Breast epithelium (tissue), 4 donors: ENCODE measurements around the gene U2AF1. TPM values are rescaled to one million over a fixed set of nuclear protein-coding genes. Genes with fewer than 3 reads are reported as not detected.
"Not testable (repeated sequence)": the region's sequence is repeated elsewhere in the genome, so short reads cannot be mapped to it uniquely, and the experiment has no call there.

Source experiments
- DNase-seq, 2 donors: peaks; one replicate each; pipeline ENCODE4 v3.0.0-alpha.2; 2019; ENCODE audit warnings: low spot score in 2 of 2
- H3K27ac ChIP-seq, 2 donors: fragments of 200-600 bp; sonication (generic) in 1 of 2; one replicate each; pipeline ENCODE4 v1.5.1; 2016 to 2019; ENCODE audit warnings: mild to moderate bottlenecking in 1 of 2
- H3K27me3 ChIP-seq, 2 donors: fragments of 200-600 bp; sonication (generic) in 1 of 2; one replicate each; pipeline versions ENCODE4 v1.5.1 to v1.6.0; 2017 to 2019; ENCODE audit warnings: control low read depth in 1 of 2, mild to moderate bottlenecking in 1 of 2
- H3K36me3 ChIP-seq: fragments of 200-600 bp; one replicate; pipeline ENCODE4 v1.5.1; 2019
- H3K4me1 ChIP-seq, 2 donors: fragments of 200-600 bp; sonication (generic); one replicate each; pipeline ENCODE4 v1.5.1; 2016 to 2019; ENCODE audit warnings: control low read depth in 1 of 2
- H3K4me3 ChIP-seq, 3 donors: fragments of 200-600 bp; sonication (generic); 1 replicate in 2 of 3; 2 replicates in 1 of 3; pipeline ENCODE4 v1.5.1; 2016 to 2019; ENCODE audit warnings: mild to moderate bottlenecking in 3 of 3, moderate library complexity in 2 of 3
- H3K9me3 ChIP-seq, 2 donors: fragments of 200-600 bp; sonication (generic) in 1 of 2; one replicate each; pipeline ENCODE4 v1.5.1; 2016 to 2019; ENCODE audit warnings: control low read depth in 1 of 2
- intact Hi-C: fragments of 100-400 bp; cut with DNase I; formaldehyde crosslinking; loops from one replicate; pipeline ENCODE4 v1.15.1; 2023; ENCODE audit warnings: low total_unique reads
- total RNA-seq, 3 donors: library from RNA; depleted of rRNA; stranded (reverse); fragments of >200 nt; gene quantifications; one replicate each; pipeline ENCODE4 v1.1.0, GENCODE V29; 2016

Gene U2AF1
- total RNA-seq, 3 donors from 2014 or later: 43.0 to 66.9 (median 43.6) TPM

- H3K27me3 ChIP-seq, H3K27ac ChIP-seq, H3K9me3 ChIP-seq, intact Hi-C loops, H3K4me1 ChIP-seq, DNase-seq, H3K4me3 ChIP-seq, H3K36me3 ChIP-seq: not testable (repeated sequence)
Observed at GRCh38 chr21:43072742-43073141, 34.6 kb downstream of the U2AF1 start.

GRCh38 chr21:43069682-43070081 lies 37.7 kb downstream of the U2AF1 start:
- H3K4me3 ChIP-seq, H3K27me3 ChIP-seq, intact Hi-C loops, H3K36me3 ChIP-seq, H3K4me1 ChIP-seq, H3K27ac ChIP-seq, H3K9me3 ChIP-seq, DNase-seq: not testable (repeated sequence)

- H3K36me3 ChIP-seq, H3K9me3 ChIP-seq, H3K4me1 ChIP-seq, H3K4me3 ChIP-seq, H3K27ac ChIP-seq, intact Hi-C loops, H3K27me3 ChIP-seq, DNase-seq: not testable (repeated sequence)
Observed at GRCh38 chr21:43068065-43068464, 39.3 kb downstream of the U2AF1 start.

DNA sequence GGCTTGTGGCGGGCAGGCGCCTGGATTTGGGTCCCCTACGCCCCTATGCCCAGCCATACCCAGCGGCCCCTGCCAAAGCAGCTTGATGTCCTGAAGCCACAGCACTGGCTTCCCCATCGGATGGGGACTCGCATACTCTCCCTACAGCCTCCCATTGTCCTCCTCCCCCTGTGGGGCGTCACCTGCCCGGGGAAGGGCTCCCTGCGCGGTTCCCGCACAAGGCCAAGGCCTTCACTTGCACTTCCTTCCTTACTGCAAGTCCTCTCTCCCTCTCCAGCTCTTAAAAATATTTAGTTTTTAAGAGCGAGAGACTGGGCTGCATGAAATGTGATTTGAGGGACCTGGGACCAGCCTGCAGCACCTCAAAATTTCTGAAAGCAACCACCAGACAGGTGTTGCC lies 40.7 kb downstream of the U2AF1 start:
- DNase-seq, intact Hi-C loops: not testable (repeated sequence)

DNA sequence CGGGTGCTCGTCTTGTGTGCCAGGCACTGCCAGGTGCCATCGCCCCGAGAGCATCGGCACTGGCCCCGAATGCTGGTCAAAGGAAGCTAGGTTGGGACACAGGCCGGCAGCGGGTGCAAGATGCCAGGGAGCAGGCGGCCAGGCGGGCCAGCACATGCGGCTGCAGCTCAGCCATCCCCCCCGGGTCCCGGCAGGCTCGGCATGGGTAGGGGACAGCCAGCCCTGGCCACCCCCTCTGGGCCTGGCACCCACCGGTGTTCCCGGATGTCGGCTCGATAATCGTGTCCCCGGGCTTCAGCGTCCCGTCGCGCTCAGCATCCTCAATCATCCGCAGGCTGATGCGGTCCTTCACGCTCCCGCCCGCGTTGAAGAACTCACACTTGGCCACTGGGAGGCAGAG lies 41.4 kb downstream of the U2AF1 start:
- H3K27me3 ChIP-seq, H3K36me3 ChIP-seq, H3K4me3 ChIP-seq, DNase-seq, H3K27ac ChIP-seq, intact Hi-C loops, H3K4me1 ChIP-seq, H3K9me3 ChIP-seq: not testable (repeated sequence)

More for the DNA sequence above, 40.7 kb downstream of the U2AF1 start:
- H3K27me3 ChIP-seq, H3K4me1 ChIP-seq, H3K9me3 ChIP-seq, H3K27ac ChIP-seq, H3K4me3 ChIP-seq, H3K36me3 ChIP-seq: not testable (repeated sequence)

DNA sequence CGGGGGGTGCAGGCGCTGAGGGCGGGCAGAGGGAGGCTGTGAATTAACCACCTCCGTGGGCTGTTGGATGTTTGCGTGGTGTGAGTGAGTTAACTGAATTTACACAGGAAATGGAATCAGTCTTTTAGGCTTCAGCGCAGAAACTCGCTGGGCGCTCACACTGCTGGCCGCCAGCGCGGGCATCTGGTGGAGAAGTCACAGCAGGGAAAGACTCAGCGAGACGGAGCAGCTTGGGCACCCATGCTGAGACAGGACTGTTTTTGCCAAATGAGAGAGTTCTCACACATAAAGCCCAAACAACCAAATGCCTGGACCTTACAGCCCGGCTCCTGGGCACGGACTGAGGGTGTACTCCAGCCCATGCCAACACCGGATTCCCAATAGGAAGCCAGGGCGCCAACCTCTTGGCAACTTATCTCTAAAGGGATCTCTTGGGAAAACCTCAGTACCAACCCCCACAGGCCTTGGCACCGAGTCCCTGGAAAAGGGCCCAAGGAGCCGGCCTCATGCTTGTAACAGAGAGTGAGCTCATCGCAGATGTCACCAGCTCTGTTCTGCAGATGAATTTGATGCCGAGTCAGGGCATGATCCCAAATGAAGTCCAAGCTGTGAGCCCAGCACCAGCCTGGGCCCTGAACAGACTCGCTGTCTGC lies 43.0 kb downstream of the U2AF1 start:
- H3K27me3 ChIP-seq, H3K4me1 ChIP-seq, H3K4me3 ChIP-seq, H3K27ac ChIP-seq, intact Hi-C loops, DNase-seq, H3K9me3 ChIP-seq, H3K36me3 ChIP-seq: not testable (repeated sequence)

- intact Hi-C loops, H3K27ac ChIP-seq, H3K4me1 ChIP-seq, H3K4me3 ChIP-seq, H3K36me3 ChIP-seq, DNase-seq, H3K27me3 ChIP-seq, H3K9me3 ChIP-seq: not testable (repeated sequence)
Observed at GRCh38 chr21:43062955-43063664, 44.3 kb downstream of the U2AF1 start.

GRCh38 chr21:43053112-43053511 lies 54.3 kb downstream of the U2AF1 start:
- H3K4me3 ChIP-seq, H3K27me3 ChIP-seq, intact Hi-C loops, H3K27ac ChIP-seq, DNase-seq, H3K36me3 ChIP-seq, H3K9me3 ChIP-seq, H3K4me1 ChIP-seq: not testable (repeated sequence)

DNA sequence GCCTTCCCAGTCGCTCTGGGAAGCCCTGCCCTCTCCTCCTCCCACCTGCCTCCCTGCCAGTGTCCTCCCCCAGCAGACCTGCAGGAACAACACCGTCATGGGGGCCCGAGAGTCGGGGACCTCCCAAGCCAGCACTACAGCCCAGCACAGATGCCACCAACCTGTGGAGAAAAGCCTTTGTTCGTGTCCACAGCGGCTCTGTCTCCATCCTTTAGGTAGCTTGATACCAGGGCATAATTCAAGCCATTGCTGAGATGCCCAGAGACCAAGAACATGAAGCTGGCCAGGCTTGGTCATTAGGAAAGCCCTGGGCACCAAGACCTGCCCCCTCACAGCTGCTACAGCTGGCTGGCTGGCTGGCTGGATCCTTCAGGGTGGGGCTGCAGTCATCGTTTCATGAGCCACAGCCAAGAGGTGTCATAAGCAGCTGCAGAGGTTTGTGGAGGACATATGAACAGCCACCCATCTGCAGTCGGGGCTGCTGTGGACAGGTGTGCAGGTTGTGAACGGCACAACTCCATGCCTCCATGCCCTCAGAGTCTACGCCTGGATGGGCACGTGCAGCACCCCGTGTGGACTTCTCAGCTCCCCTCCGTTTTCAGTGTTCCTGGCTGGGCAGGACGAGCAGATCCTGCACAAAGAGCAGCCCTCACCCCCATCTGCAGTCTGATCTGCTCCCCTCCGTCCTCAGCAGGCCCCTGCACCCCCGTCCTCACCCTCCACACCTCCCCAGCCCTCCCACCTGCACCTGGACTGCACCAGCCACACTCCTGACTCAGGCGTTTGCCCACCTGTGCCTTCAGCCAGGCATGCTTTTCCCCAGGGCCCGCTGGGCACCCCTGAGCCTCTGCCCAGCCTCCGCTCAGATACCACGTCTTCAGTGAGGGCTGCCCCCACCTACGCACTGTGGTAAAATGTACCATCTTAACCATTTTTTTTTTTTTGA lies 61.2 kb downstream of the U2AF1 start:
- DNase-seq, H3K36me3 ChIP-seq, H3K4me1 ChIP-seq, H3K27me3 ChIP-seq, intact Hi-C loops, H3K4me3 ChIP-seq, H3K27ac ChIP-seq, H3K9me3 ChIP-seq: not testable (repeated sequence)

DNA sequence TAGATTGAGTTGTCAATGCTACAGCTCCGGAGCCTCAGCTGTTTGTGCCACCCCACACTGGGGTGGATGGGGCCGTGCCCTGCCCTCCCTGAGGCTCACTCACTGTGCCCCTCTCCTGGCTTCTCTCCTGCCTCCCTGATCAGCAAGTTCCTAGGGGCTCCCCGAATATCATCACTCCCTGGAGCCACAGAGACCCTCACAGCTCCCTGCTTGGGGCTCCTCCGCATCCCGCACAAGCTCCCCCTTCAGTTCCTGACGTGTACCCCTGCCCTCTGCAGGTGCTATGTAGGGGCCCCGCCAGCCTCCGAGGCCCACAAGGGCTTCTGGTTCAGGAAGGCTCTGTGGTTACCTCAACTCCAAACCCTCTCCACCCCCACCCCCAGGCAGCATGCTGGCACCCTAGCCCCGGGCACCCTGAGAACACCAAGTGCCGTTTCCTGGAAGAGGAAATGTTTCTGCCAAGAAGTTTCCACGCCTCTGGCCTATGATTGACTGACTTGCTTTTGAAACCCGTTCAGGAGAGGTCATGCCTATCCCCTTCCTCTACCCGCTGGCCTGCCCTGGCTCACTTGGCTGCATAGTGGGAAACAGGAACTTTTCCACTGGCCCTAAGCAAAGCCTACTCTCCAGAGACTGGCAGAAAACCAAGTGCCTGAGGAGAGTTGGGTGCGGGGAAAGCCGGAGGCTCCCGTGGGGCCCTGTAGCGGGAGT lies 62.0 kb downstream of the U2AF1 start:
- H3K27ac ChIP-seq, H3K4me3 ChIP-seq, intact Hi-C loops, H3K4me1 ChIP-seq, H3K36me3 ChIP-seq, DNase-seq, H3K27me3 ChIP-seq, H3K9me3 ChIP-seq: not testable (repeated sequence)

GRCh38 chr21:43044547-43044946 lies 62.8 kb downstream of the U2AF1 start:
- intact Hi-C loops, H3K27me3 ChIP-seq, H3K4me3 ChIP-seq, H3K4me1 ChIP-seq, H3K27ac ChIP-seq, H3K36me3 ChIP-seq, H3K9me3 ChIP-seq, DNase-seq: not testable (repeated sequence)

DNA sequence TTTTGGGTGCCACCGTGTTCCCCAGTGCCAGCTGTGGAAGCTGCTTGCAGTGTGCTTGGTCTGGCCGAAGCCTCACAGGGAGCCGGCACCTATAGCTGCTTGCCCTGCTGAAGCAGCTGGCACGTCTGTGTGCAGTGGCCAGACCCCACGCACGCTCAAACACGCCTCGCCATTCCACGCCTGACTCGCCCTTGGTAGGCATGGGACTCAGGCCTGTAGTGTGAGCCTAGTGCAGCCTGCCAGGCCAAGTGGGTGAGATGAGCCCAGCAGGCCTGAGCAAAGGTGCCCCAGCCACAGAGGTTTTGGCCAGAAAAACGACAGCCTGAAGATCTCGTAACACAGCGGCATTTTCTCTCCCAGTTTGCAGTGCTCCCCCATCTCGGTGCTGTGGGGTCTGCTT lies 64.1 kb downstream of the U2AF1 start:
- intact Hi-C loops, H3K27me3 ChIP-seq, H3K27ac ChIP-seq, H3K9me3 ChIP-seq, H3K36me3 ChIP-seq, H3K4me3 ChIP-seq, H3K4me1 ChIP-seq, DNase-seq: not testable (repeated sequence)
